B cell (primary cell): Measurements from ENCODE around the gene NAA11. TPM values are rescaled to one million over a fixed set of nuclear protein-coding genes. Genes with fewer than 3 reads are reported as not detected.

Source experiments
- ATAC-seq: fragments of 200-7000 bp; cut with Tn5 transposase; one replicate; pipeline ENCODE4 v1.10.0; 2021; ENCODE audit warnings: low read depth, mild to moderate bottlenecking, moderate number of reproducible peaks, moderate library complexity
- CTCF ChIA-PET: fragments of 350-600 bp; sonication (Branson Sonifier 250); formaldehyde crosslinking; loops from one replicate; lab custom pipeline; 2021; ENCODE audit warnings: antibody characterized with exemption, inconsistent platforms; lab: Charles Lee
- POLR2A ChIA-PET: fragments of 350-600 bp; sonication (Branson Sonifier 250); formaldehyde crosslinking; loops from one replicate; lab custom pipeline; 2021; ENCODE audit warnings: antibody characterized with exemption; lab: Charles Lee
- DNase-seq: peaks from one replicate; pipeline ENCODE4 v3.0.0; 2013
- H2AFZ ChIP-seq: 2 replicates; pipeline ENCODE4 v1.6.1; 2012; ENCODE audit warnings: mild to moderate bottlenecking, low read depth, low read length; ENCODE audit not compliant: insufficient read depth, poor library complexity, severe bottlenecking
- H3K27ac ChIP-seq, 2 donors: 1 replicate in 1 of 2; 2 replicates in 1 of 2; pipeline ENCODE4 v1.5.1; 2012 to 2013; ENCODE audit warnings: low read length in 2 of 2, mild to moderate bottlenecking in 2 of 2, moderate library complexity in 1 of 2
- H3K27me3 ChIP-seq, 4 experiments: fragments of 200-600 bp in 1 of 4; sonication (generic) in 1 of 4; replicated peaks in 1 of 4; 1 replicate in 2 of 4; 2 replicates in 2 of 4; pipeline versions ENCODE4 v1.6.1 to v1.7.0; 2013 to 2016; ENCODE audit warnings: low read length in 3 of 4, mild to moderate bottlenecking in 2 of 4, mixed read lengths in 1 of 4, moderate library complexity in 1 of 4; ENCODE audit not compliant: insufficient read depth in 4 of 4, control insufficient read depth in 3 of 4; ENCODE audit errors: control extremely low read depth in 1 of 4
- H3K36me3 ChIP-seq, 2 experiments: replicated peaks in 1 of 2; 1 replicate in 1 of 2; 2 replicates in 1 of 2; pipeline versions ENCODE4 v1.6.1 to v1.7.1; 2013; ENCODE audit warnings: low read length in 1 of 2; ENCODE audit not compliant: insufficient read depth in 2 of 2, control insufficient read depth in 1 of 2; ENCODE audit errors: control extremely low read depth in 1 of 2, extremely low read depth in 1 of 2
- H3K4me1 ChIP-seq, 2 donors: fragments of 200-600 bp in 1 of 2; sonication (generic) in 1 of 2; 1 replicate in 1 of 2; 2 replicates in 1 of 2; pipeline versions ENCODE4 v1.5.1 to v1.6.1; 2013 to 2017; ENCODE audit warnings: low read length in 2 of 2; ENCODE audit not compliant: control insufficient read depth in 2 of 2, insufficient read depth in 2 of 2
- H3K4me2 ChIP-seq: replicated peaks from 2 replicates; pipeline ENCODE3; 2012; ENCODE audit warnings: mild to moderate bottlenecking, low read depth, low read length; ENCODE audit not compliant: poor library complexity, severe bottlenecking
- H3K4me3 ChIP-seq, 5 experiments: fragments of 200-600 bp in 1 of 5; sonication (generic) in 1 of 5; 1 replicate in 3 of 5; 2 replicates in 2 of 5; pipeline versions ENCODE4 v1.5.1 to v1.7.0; 2011 to 2016; ENCODE audit warnings: low read length in 4 of 5, mild to moderate bottlenecking in 4 of 5, low read depth in 2 of 5, control low read depth in 1 of 5, moderate library complexity in 1 of 5; ENCODE audit not compliant: insufficient read depth in 1 of 5; ENCODE audit errors: control extremely low read depth in 1 of 5, extremely low read depth in 1 of 5
- H3K79me2 ChIP-seq: fragments of 200-600 bp; sonication (generic); one replicate; pipeline ENCODE4 v1.6.0; 2016; ENCODE audit warnings: low read length; ENCODE audit not compliant: control insufficient read depth, insufficient read depth
- H3K9ac ChIP-seq: fragments of 200-600 bp; sonication (generic); 2 replicates; pipeline ENCODE4 v1.6.1; 2017; ENCODE audit warnings: mild to moderate bottlenecking, low read length, moderate library complexity
- H3K9me3 ChIP-seq, 3 donors: one replicate each; pipeline versions ENCODE4 v1.6.1 to v1.7.1; 2013; ENCODE audit warnings: low read length in 2 of 3; ENCODE audit not compliant: control insufficient read depth in 2 of 3, insufficient read depth in 1 of 3; ENCODE audit errors: control extremely low read depth in 1 of 3
- H4K20me1 ChIP-seq: 2 replicates; pipeline ENCODE4 v1.6.0; 2012; ENCODE audit warnings: mild to moderate bottlenecking, low read length; ENCODE audit not compliant: insufficient read depth, control insufficient read depth, poor library complexity, severe bottlenecking
- H3K27ac Mint-ChIP-seq: one replicate; pipeline ENCODE4 v1.8.0; 2021; ENCODE audit warnings: mixed read lengths
- H3K27me3 Mint-ChIP-seq: one replicate; pipeline ENCODE4 v1.8.0; 2021; ENCODE audit warnings: mixed read lengths
- H3K4me1 Mint-ChIP-seq: one replicate; pipeline ENCODE4 v1.8.0; 2021; ENCODE audit warnings: mixed read lengths
- H3K4me3 Mint-ChIP-seq: one replicate; pipeline ENCODE4 v1.8.0; 2021; ENCODE audit warnings: mixed read lengths
- H3K9me3 Mint-ChIP-seq: one replicate; pipeline ENCODE4 v1.8.0; 2022; ENCODE audit warnings: mixed read lengths; ENCODE audit not compliant: insufficient read depth
- EZH2 ChIP-seq: IDR thresholded peaks from 2 replicates; pipeline ENCODE4 v1.6.1; 2012; ENCODE audit warnings: borderline replicate concordance, low read depth, mild to moderate bottlenecking, moderate library complexity, low read length; ENCODE audit not compliant: insufficient read depth, poor library complexity, severe bottlenecking
- WGBS: methylation state at CpG from one replicate; pipeline ENCODE4 v1.1.5; 2013; ENCODE audit warnings: missing lambda C conversion rate; ENCODE audit not compliant: insufficient coverage; 5-methylcytosine and 5-hydroxymethylcytosine counted together
- intact Hi-C: fragments of 100-400 bp; cut with micrococcal nuclease; formaldehyde crosslinking; loops from one replicate; pipeline ENCODE4 v1.10.0; 2022
- polyA minus RNA-seq: library from RNA; depleted of rRNA, polyadenylated mRNA; stranded (reverse); fragments of >200 nt; gene quantifications from 2 replicates; pipeline ENCODE4 v1.2.3, GENCODE V29; 2012
- polyA plus RNA-seq: library from polyadenylated mRNA; depleted of rRNA; stranded (reverse); fragments of >200 nt; gene quantifications from 2 replicates; pipeline ENCODE4 v1.2.3, GENCODE V29; 2012
- total RNA-seq, 2 donors: library from RNA; stranded (reverse); fragments of 120-200 nt in 1 of 2; gene quantifications; 1 replicate in 1 of 2; 2 replicates in 1 of 2; pipeline versions ENCODE4 v1.2.3 to v1.2.4, GENCODE V29; 2013 to 2022
- TF ChIP-seq, protein P1 (sequence below): fragments of 200-600 bp; IDR thresholded peaks from one replicate; pipeline ENCODE4 v1.8.0; 2022; ENCODE audit warnings: antibody characterized with exemption, mild to moderate bottlenecking

NAA11 gene
- total RNA-seq = not detected in 2 replicates
- total RNA-seq (2013) = not detected
- polyA plus RNA-seq = not detected in 2 replicates
- polyA minus RNA-seq = not detected in 2 replicates

DNA sequence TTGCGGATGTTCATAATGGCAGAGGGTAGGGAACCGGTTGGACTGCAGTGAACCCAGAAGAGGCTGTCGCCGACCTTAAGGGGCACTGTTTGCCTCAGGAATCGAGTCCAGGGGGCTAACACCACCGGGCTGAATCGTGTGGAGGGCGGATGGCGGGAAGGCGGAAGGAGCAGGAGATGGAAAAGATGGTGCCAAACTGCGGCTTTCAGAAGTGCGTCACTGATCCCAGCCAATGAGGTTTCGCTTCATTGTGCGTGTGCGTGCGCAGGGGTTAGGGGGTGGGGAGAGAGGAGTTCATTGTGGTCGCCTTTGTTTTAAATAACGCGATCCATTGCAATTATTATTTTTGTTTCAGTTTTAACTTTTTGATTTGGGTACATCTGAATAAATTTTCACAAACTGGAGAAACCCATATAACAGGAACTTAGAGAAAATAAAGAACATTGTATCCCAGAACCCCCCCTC, at the start of gene NAA11:
NAA11 (minus strand) TSS at position 198 of the 465 bp plus-strand sequence; CDS start at position 14, 184 bp downstream.
- no peak within 1 kb of the TSS for H3K9ac ChIP-seq
- H3K4me1 ChIP-seq = no peaks in the 10 kb centered on the region
- Mint-ChIP-seq H3K4me1 (no peaks in the 10 kb centered on the region), H3K27ac (no peak within 1 kb of the TSS), H3K9me3 (no peaks in the 10 kb centered on the region), H3K27me3 (no peaks in the 10 kb centered on the region), H3K4me3 (no peak within 1 kb of the TSS)
- ATAC-seq (no peak), DNase-seq (no peak)
- H3K9me3 ChIP-seq = peaks cover 0 to 7% (median 0%) of the 10 kb centered on the region in 3 donors
- ChIA-PET CTCF (no interaction called here), POLR2A (no interaction called here)
- H3K27ac ChIP-seq = no peak within 1 kb of the TSS
- TF ChIP-seq, protein P1, sequence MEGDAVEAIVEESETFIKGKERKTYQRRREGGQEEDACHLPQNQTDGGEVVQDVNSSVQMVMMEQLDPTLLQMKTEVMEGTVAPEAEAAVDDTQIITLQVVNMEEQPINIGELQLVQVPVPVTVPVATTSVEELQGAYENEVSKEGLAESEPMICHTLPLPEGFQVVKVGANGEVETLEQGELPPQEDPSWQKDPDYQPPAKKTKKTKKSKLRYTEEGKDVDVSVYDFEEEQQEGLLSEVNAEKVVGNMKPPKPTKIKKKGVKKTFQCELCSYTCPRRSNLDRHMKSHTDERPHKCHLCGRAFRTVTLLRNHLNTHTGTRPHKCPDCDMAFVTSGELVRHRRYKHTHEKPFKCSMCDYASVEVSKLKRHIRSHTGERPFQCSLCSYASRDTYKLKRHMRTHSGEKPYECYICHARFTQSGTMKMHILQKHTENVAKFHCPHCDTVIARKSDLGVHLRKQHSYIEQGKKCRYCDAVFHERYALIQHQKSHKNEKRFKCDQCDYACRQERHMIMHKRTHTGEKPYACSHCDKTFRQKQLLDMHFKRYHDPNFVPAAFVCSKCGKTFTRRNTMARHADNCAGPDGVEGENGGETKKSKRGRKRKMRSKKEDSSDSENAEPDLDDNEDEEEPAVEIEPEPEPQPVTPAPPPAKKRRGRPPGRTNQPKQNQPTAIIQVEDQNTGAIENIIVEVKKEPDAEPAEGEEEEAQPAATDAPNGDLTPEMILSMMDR = no peak
- no peaks in the 10 kb centered on the region for H3K27me3 ChIP-seq
- WGBS = 97% methylated on average over 12 of the region's 19 CpGs
- intact Hi-C loops = no loop called here
- no peak within 1 kb of the TSS for H2AFZ ChIP-seq
- H3K4me3 ChIP-seq = no peak within 1 kb of the TSS
- no peak within 1 kb of the TSS for H3K4me2 ChIP-seq
- H3K36me3 ChIP-seq = no peaks in the 10 kb centered on the region
- no peaks in the 10 kb centered on the region for H4K20me1 ChIP-seq
- no peaks in the 10 kb centered on the region for H3K79me2 ChIP-seq

DNA sequence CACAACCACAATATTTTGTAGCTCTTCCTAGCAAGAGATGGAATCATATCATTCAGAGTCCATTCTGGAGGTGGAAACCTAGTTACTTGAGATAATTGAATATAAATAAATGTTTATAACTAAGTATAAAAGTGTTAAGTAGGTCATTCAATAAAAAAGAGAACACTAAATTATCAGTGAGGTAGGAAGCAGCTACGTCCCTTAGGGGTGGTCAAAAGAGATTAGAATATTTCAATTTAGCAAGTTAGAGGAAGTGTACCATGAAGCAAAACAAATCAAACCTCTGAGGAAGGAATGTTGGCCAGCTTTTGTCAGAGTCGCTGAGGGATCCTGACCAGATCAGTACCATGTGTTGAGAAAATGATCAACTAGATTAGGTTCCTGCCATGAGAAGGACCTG, 44.2 kb upstream of the NAA11 start:
- H3K27ac ChIP-seq = no peak overlapping the region
- no peaks in the 10 kb centered on the region for H4K20me1 ChIP-seq
- no peaks in the 10 kb centered on the region for H3K79me2 ChIP-seq
- no peaks in the 10 kb centered on the region for H3K9me3 Mint-ChIP-seq
- no peak overlapping the region for H3K4me2 ChIP-seq
- no peaks in the 10 kb centered on the region for H3K27me3 Mint-ChIP-seq
- WGBS = 28% methylated on average over 2 of the region's 2 CpGs
- no peaks in the 10 kb centered on the region for H3K9me3 ChIP-seq
- no peak for TF ChIP-seq EZH2
- TF ChIP-seq, protein P1 = no peak
- no peaks in the 10 kb centered on the region for H3K36me3 ChIP-seq
- no peaks in the 10 kb centered on the region for H3K4me1 Mint-ChIP-seq
- DNase-seq = no peak
- H3K4me3 ChIP-seq = no peak overlapping the region
- ATAC-seq = no peak
- H3K9ac ChIP-seq = no peak overlapping the region
- no peak overlapping the region for H3K4me3 Mint-ChIP-seq
- ChIA-PET CTCF (no interaction called here), POLR2A (no interaction called here)
- H2AFZ ChIP-seq = no peak overlapping the region
- no peaks in the 10 kb centered on the region for H3K4me1 ChIP-seq
- no peaks in the 10 kb centered on the region for H3K27me3 ChIP-seq
- intact Hi-C loops = no loop called here
- H3K27ac Mint-ChIP-seq = no peak overlapping the region
